Measurements from ENCODE around the gene UIMC1. TPM values are rescaled to one million over a fixed set of nuclear protein-coding genes. Genes with fewer than 3 reads are reported as not detected.

UIMC1 gene
- total RNA-seq, 1 donor: 73.8 TPM

DNA sequence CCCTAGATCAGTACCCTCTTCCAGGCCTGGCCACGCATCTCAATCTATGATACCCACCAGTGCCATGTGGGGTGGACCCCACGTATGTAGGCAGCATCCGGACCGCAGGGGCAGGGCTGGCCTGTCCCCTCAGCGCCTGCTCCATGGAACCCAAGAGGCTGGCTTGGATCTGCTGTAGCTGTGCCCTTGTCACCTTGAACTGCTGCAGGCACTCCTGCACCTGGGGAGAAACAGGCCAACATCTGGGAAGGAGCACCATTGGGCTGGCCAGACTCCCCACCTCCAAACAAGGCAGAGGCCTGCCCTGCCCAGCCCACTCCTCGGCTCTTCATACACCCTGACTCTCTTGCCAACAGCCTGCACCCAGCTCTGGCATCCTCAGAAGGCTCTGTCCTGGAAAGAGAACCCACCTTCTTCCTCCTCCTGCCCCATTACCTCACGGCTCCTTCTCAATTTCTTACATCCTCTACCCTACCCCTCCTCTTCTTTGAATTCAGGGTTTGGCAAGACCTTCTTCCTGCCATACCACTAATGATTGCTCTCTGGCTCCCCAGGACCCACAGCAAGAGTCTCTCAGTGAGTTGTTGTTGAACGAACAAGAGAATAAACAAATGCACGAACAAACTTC is 115.1 kb downstream of the UIMC1 start:
- H3K4me3 ChIP-seq (ENCODE audit: low read length): no peak overlapping the region
- H3K9me3 ChIP-seq (ENCODE audit: low read depth, low read length): no peaks in the 10 kb centered on the region
- peaks cover 46% of the 10 kb centered on the region for H3K4me1 ChIP-seq (ENCODE audit: insufficient read depth, low read length)
- no peaks in the 10 kb centered on the region for H3K27me3 ChIP-seq (ENCODE audit: insufficient read depth, low read length)

DNA sequence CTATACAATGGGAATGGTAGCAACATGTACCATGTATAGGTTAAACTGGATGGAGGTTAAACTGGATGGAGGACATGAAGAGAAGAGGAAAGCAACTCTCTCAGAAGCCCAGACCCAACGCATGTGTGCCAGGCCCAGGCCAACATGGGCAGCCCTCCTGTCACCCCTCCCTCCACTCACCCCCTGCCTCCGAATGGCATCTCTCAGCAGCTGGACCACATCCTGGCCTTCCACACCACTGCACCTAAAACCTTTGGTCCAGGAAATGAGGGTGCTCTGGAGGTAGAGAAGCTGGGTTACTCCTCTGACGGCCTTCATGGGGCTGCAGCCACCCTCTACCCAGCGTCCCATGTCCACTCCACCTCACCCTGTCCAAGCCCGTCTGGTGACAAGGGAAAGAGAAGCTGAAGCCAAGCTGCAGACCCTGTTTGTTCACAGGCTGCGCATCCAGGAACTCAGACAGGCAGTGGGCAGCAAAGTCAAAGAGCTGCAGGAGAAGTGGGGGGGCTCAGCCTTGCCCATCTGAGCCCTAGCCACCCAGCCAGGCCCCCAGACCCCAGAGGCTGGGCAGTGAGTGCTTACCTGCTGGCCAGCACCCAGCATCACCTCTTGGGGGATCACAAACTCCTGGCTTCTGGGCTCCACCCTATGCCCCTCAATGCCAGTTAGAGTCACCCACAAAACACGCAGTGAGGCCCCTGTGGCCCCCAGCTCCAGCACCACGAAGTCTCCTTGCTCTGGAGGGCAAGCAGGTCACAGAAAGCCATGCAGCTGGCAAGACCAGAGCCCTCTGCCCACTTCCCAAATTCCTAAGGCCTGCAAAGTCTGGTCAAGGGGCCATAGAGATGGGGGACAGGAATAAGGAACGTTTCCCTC is 115.9 kb downstream of the UIMC1 start:
- peaks cover 39% of the 10 kb centered on the region for H3K4me1 ChIP-seq (ENCODE audit: insufficient read depth, low read length)
- no peaks in the 10 kb centered on the region for H3K27me3 ChIP-seq (ENCODE audit: insufficient read depth, low read length)
- no peak overlapping the region for H3K4me3 ChIP-seq (ENCODE audit: low read length)
- H3K9me3 ChIP-seq (ENCODE audit: low read depth, low read length): no peaks in the 10 kb centered on the region

DNA sequence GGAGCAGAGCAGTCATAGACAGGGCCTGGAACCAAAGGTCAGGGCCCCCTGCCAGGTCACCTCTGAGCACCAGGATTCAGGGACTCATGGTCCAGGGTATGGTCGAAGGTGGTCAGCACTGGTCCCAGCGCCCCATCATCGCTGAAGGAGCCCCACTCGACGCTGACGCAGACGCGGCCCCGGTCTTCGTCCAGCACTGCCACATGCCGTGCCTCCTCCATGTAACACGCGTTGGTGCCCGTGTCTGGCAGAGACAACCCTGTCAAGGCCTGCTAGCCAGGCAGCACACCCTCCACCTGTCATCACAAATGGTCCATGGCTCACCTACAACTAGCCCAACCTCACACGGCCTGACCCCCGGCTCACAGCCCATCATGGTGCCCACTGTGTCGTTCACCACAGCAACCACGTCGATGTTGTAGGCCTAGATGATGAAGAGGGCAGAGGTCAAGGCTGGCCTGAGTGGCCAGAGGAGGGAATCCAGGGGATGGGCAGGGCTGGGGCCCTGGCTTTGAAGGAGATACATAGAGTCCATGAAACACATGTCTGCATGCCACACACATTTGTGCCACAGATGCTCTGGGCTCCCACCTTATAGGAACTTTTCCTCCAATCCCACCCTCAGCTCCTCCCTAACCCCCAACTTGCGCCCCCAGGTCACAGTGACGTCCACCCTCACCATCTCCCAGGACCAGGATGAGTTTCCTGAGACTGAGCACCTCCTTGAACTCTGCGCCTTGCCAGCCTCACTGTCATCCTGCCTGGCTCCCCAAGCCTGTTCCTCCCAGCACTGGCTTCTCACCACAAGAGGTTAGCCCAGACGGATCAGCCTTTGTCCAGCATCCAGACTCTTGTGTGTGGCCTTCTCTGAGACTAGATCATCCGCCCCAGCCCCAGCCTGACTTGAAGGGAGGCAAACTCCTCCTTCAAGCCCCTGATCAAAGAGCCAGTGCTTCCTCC is 117.0 kb downstream of the UIMC1 start:
- Histone ChIP-seq H3K4me1 (ENCODE audit: insufficient read depth, low read length) (peaks cover 28% of the 10 kb centered on the region), H3K27me3 (ENCODE audit: insufficient read depth, low read length) (no peaks in the 10 kb centered on the region), H3K9me3 (ENCODE audit: low read depth, low read length) (no peaks in the 10 kb centered on the region), H3K4me3 (ENCODE audit: low read length) (no peak overlapping the region)

DNA sequence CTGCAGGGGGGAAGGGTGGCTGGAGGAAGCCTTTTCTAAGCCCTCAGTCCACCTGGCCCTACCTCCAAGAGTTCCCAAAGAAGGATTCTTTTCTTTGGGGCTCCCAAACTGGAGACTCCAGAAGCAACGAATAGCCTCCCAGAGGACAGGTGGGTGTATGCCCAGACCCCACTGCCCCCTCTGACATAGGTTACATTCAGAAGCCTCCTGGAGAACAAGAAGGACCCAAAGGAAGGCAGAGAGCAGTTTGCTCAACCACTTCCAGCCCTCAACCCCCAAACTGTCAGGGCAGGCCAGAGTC is 117.8 kb downstream of the UIMC1 start:
- no peaks in the 10 kb centered on the region for H3K27me3 ChIP-seq (ENCODE audit: insufficient read depth, low read length)
- peaks cover 20% of the 10 kb centered on the region for H3K4me1 ChIP-seq (ENCODE audit: insufficient read depth, low read length)
- no peak overlapping the region for H3K4me3 ChIP-seq (ENCODE audit: low read length)
- no peaks in the 10 kb centered on the region for H3K9me3 ChIP-seq (ENCODE audit: low read depth, low read length)

DNA sequence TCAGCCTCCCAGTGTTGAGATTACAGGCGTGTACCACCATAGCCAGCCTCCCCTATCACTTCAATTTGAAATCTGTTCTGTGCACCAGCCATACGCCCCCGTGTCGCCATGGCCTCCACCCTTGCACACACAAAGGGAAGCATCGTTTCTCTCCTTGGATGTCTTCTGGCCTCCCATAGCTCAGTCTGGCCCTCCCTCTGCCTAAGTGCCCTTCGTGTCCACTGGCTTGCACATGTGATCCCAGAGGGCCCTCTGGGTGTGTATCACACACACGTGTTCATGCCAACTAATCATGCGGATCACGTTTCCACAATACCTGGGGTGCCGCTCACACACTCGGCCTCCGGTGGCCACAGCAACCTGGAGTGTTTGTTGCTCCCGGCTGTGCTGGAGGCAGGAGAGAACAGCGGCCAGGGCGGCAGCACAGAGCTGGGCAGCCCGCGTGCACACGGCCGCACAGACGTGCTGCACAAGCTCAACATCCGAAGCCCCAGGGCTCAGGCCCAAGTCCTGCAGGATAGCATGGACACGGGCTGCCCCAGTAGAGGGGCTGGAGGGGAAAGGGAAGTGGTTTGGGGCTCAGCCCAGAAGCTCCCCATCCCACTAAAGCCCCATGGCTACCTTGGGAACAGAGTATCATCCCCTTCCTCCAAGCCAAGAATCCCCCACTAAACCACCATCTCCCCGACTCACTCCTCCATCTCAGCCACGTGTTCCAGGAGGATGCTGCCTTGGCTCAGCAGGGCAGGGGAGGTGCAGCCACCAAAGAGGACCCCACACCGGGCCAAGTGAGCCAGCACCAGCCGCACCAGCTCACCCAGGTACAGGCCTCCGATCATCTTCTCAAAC is 118.3 kb downstream of the UIMC1 start:
- no peak overlapping the region for H3K4me3 ChIP-seq (ENCODE audit: low read length)
- H3K9me3 ChIP-seq (ENCODE audit: low read depth, low read length): no peaks in the 10 kb centered on the region
- no peaks in the 10 kb centered on the region for H3K27me3 ChIP-seq (ENCODE audit: insufficient read depth, low read length)
- H3K4me1 ChIP-seq (ENCODE audit: insufficient read depth, low read length): peaks cover 15% of the 10 kb centered on the region

DNA sequence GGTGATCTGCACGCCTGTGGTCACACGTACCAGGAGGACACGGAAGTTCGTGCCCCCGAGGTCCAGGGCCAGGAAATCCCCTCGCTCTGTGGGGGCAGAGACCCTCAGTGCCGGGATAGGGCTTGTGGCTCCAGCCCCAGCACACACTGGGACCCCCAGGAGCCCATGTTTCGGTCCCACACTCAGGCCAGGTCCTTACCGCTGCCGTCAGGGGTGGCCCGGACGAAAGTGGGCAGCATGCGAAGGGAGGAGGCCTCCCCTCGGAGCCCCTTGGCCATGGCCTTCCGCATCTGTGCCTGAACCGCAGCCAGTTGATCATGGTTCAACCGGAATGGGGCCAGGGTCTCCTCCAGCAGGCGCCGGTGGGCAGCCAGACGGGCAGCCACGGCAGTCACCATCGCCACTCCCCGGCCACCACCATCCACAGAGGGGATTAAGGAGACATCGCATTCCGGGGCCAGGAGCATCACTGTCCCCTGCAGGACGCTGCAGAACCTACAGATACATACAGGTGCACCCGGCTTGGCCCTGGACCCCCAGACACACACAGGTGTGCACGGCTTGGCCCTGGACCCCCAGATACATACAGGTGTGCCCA is 119.2 kb downstream of the UIMC1 start:
- peaks cover 6% of the 10 kb centered on the region for H3K4me1 ChIP-seq (ENCODE audit: insufficient read depth, low read length)
- H3K27me3 ChIP-seq (ENCODE audit: insufficient read depth, low read length): no peaks in the 10 kb centered on the region
- H3K4me3 ChIP-seq (ENCODE audit: low read length): no peak overlapping the region
- H3K9me3 ChIP-seq (ENCODE audit: low read depth, low read length): no peaks in the 10 kb centered on the region

DNA sequence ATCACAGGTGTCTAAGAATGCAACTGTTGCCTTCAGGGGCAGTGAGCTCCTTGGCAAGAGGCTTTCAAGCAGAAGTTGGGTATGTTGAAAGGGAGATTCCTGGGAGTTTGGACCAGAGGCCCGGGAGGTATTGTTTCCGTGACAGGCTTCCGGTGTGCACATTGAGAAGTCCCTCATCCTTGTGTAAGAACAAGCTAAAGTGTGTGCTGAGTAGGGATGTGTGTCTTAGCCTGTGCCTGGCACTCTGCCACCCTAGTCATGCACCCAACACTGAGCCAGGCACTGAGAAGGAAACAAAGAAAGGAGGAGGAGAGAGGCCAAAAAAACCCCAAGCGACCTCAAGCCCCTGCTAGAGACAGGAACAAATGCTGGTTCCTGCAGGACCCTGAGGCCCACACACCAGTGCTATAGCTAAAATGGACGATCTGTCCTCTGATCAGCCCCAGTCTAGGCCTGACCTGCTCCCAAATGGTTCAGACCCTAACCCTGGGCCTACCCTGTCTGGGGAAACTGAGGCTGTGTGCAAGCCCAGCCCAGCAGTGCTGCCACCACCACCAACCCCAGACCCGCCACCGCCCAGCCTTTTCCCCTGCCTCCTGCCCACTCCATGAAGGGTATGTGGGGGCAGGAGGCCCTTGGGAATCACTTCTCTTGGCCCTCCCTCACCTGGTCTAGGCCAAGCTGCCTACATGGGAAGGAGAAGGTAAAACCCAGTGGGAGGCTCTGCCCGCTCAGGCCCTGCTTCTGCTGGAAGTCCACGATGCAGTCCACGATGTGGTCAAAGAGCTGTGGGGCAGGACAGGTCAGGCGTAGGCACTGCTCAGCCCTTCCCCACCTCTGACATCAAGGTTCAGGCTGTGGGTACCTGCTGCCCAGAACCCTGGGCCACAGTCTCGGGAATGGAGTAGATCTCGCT is 120.0 kb downstream of the UIMC1 start:
- Histone ChIP-seq H3K9me3 (ENCODE audit: low read depth, low read length) (no peaks in the 10 kb centered on the region), H3K4me1 (ENCODE audit: insufficient read depth, low read length) (no peaks in the 10 kb centered on the region), H3K4me3 (ENCODE audit: low read length) (no peak overlapping the region), H3K27me3 (ENCODE audit: insufficient read depth, low read length) (no peaks in the 10 kb centered on the region)

DNA sequence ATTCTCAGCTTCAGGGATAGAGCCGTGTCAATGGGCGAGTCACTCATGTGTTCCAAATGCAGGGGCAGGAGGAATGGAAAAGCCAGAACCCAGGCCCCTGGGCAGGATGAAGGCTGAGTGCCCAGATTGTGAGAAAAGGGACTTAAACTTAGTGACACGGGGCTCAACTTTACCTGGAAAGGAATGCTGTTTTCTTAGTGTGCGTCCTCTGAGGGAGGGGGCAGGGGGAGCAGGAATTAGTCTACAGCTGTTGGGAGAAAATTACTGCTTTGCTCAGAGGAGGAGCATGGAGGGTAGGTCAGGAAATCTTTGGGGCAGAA is 122.0 kb downstream of the UIMC1 start:
- H3K9me3 ChIP-seq (ENCODE audit: low read depth, low read length): no peaks in the 10 kb centered on the region
- H3K27me3 ChIP-seq (ENCODE audit: insufficient read depth, low read length): no peaks in the 10 kb centered on the region
- no peak overlapping the region for H3K4me3 ChIP-seq (ENCODE audit: low read length)
- no peaks in the 10 kb centered on the region for H3K4me1 ChIP-seq (ENCODE audit: insufficient read depth, low read length)

DNA sequence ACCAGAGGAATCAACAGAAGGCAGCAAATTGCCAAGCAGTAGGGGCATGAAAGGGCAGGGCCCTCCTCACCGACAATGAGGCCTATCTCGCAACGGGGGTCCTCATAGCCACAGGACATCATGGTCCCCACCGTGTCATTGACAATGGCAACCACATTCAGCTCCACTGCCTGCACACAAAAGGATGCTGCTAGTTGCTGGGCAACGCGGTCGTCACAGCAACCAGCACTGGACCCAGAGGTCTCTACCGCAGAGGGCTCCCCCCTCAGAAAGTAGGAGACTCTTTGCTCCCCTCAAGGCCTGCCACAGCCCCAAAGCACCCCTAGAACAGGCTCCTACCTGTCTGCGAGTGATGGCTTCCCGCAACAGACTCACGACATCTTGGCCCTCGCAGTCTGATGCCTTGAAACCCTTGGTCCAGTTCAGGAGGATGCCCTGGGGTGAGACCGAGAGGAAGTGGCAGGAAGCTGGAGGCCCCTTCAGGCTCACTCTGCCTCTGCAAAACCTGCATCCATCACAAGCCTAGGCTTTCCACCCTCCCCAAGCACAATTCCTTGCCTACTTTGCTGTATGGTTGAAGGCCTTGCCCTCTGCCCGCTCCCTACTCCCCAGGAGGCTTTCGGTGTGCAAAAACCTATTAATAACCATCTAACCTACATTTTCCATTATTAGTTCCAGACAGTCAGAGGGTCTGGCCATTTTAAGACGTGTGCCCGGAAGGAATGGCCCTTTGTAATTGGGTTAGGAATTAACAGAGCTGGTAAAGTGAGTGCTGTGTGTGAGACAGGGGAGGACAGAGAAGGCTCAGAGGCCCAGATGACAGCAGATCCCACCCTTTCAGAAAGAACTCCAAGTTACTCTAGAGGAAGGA is 122.6 kb downstream of the UIMC1 start:
- no peak overlapping the region for H3K4me3 ChIP-seq (ENCODE audit: low read length)
- no peaks in the 10 kb centered on the region for H3K4me1 ChIP-seq (ENCODE audit: insufficient read depth, low read length)
- no peaks in the 10 kb centered on the region for H3K27me3 ChIP-seq (ENCODE audit: insufficient read depth, low read length)
- no peaks in the 10 kb centered on the region for H3K9me3 ChIP-seq (ENCODE audit: low read depth, low read length)

DNA sequence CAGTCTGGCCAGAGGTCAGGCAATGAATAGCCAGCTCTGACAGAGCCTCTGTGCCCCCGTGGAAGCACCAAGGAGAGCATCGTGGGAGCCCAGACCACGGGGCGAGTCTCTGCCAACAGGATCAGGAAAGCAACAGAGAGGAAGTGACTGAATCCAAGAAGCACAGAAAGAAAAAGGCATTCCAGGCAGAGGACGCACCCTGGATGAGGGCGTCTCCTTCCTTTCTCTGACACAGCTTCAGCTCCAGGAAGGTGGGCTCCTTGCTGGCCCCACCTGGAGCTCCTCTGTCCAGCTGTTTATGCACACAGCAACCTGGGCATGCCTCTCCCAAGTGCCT is 124.0 kb downstream of the UIMC1 start:
- no peaks in the 10 kb centered on the region for H3K27me3 ChIP-seq (ENCODE audit: insufficient read depth, low read length)
- no peak overlapping the region for H3K4me3 ChIP-seq (ENCODE audit: low read length)
- no peaks in the 10 kb centered on the region for H3K9me3 ChIP-seq (ENCODE audit: low read depth, low read length)

DNA sequence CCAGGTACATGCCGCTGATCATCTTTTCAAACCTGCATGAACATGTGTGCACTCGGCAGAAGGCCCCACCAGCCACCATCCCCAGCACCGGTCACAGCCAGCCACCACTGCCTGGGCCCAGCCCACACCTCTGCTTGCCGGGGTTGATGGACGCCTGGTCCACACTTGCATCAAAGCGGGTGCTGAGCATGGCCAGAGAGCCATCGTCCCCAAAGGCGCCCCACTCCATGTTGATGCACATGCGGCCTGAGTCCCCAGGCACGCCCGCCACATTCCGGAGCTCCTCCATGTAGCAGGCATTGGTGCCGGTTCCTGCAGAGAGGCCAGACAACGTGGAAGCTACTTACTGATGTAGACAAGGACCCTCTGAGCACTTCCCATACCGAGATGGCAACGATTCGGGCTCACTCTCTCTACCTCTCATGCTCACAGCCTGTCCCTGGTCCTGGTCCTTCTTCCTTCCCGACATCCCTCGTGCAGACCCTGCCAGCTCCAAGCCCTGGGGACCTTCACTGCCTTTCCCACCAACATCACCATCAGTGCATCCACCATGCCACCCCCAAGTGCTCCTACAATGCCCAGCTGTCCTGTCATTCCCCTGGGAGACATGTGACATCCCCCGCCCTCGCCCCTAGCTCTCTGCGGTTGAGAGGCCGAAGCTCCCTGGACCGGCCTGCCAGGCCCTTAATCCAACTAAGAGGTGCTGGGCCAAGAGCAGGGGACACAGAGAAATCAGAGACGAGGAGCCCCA is 124.6 kb downstream of the UIMC1 start:
- Histone ChIP-seq H3K4me3 (ENCODE audit: low read length) (no peak overlapping the region), H3K4me1 (ENCODE audit: insufficient read depth, low read length) (no peaks in the 10 kb centered on the region), H3K27me3 (ENCODE audit: insufficient read depth, low read length) (no peaks in the 10 kb centered on the region), H3K9me3 (ENCODE audit: low read depth, low read length) (no peaks in the 10 kb centered on the region)

More for the DNA sequence above, 124.0 kb downstream of the UIMC1 start:
- no peaks in the 10 kb centered on the region for H3K4me1 ChIP-seq (ENCODE audit: insufficient read depth, low read length)

DNA sequence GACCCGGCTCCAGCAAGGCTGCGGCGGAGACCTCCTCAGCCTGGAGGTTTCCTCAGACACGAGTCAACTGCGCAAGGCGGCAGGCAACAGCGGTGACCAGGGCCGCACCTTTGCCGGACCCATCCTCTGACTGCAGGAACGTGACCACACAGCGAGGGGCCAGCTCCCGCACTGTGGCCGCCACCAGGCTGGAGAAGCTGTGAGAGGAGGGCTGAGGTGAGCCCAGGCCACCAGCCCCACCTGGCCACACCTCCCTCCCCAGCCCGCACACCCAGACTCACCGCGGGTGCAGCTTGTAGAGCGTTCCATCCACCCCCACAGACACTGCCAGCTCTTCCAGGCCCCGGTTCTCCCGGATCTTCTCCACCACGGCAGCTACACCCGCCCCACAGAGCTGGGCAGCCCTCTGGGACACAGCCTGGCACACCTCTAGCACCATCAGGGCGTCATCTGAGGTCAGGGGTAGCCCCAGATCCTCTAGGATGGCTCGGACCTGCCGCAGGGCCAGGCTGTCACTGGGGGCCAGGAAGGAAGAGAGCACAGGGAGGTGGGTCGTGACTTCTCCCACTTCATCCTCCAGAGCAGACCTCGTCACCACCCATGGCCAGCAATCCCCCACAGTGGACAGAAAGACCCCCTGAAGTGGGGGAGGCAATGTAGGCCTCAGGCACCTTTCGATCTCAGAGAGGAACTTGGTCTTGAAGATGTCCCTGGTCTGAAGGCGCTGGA is 125.4 kb downstream of the UIMC1 start:
- no peaks in the 10 kb centered on the region for H3K9me3 ChIP-seq (ENCODE audit: low read depth, low read length)
- no peak overlapping the region for H3K4me3 ChIP-seq (ENCODE audit: low read length)
- no peaks in the 10 kb centered on the region for H3K4me1 ChIP-seq (ENCODE audit: insufficient read depth, low read length)
- no peaks in the 10 kb centered on the region for H3K27me3 ChIP-seq (ENCODE audit: insufficient read depth, low read length)
